Caco-2 (cell line): Measurements from ENCODE around the gene PRDM8. TPM values are rescaled to one million over a fixed set of nuclear protein-coding genes. Genes with fewer than 3 reads are reported as not detected.
"Not testable (repeated sequence)": the region's sequence is repeated elsewhere in the genome, so short reads cannot be mapped to it uniquely, and the experiment has no call there.

Source experiments
- BruUV-seq: library from RNA; stranded (reverse); fragments of 400-500 nt; replicated peaks from 2 replicates; lab custom pipeline; 2021; lab: Mats Ljungman, UMichigan
- CTCF ChIA-PET: fragments of 300-600 bp; sonication (Branson Sonifier 250); formaldehyde crosslinking; loops from one replicate; lab custom pipeline; 2022; ENCODE audit warnings: antibody characterized with exemption; lab: Charles Lee
- POLR2A ChIA-PET: fragments of 300-600 bp; sonication (Branson Sonifier 250); formaldehyde crosslinking; loops from one replicate; lab custom pipeline; 2022; ENCODE audit warnings: antibody characterized with exemption; lab: Charles Lee
- DNase-seq, 2 experiments: peaks; one replicate each; pipeline versions ENCODE4 v3.0.0 to v3.0.0-alpha.2; 2020 to 2022
- H3K27me3 ChIP-seq: replicated peaks from 2 replicates; pipeline ENCODE4 v1.6.0; 2011; ENCODE audit warnings: low read length; ENCODE audit not compliant: control insufficient read depth, insufficient read depth
- H3K36me3 ChIP-seq: 2 replicates; pipeline ENCODE4 v1.5.1; 2011; ENCODE audit warnings: low read length; ENCODE audit not compliant: control insufficient read depth, insufficient read depth
- H3K4me1 ChIP-seq: fragments of 250-450 bp; sonication (Bioruptor Pico); 2 replicates; pipeline ENCODE4 v1.5.1; 2020; ENCODE audit warnings: mild to moderate bottlenecking
- H3K4me3 ChIP-seq: 2 replicates; pipeline ENCODE4 v1.5.1; 2011; ENCODE audit warnings: low read depth, mild to moderate bottlenecking, control low read depth, low read length
- H3K9me3 ChIP-seq: fragments of 250-450 bp; sonication (Bioruptor Pico); 2 replicates; pipeline ENCODE4 v1.5.1; 2020; ENCODE audit warnings: mild to moderate bottlenecking, moderate library complexity
- H3K27ac Mint-ChIP-seq: one replicate; pipeline ENCODE4 v1.8.0; 2022; ENCODE audit warnings: mixed read lengths; ENCODE audit not compliant: unreplicated experiment
- H3K27me3 Mint-ChIP-seq: one replicate; pipeline ENCODE4 v1.8.0; 2022; ENCODE audit warnings: mixed read lengths; ENCODE audit not compliant: insufficient read depth, unreplicated experiment
- H3K36me3 Mint-ChIP-seq: one replicate; pipeline ENCODE4 v1.8.0; 2022; ENCODE audit warnings: mild to moderate bottlenecking, mixed read lengths; ENCODE audit not compliant: insufficient read depth, unreplicated experiment
- H3K4me1 Mint-ChIP-seq: one replicate; pipeline ENCODE4 v1.8.0; 2022; ENCODE audit warnings: low read depth, mixed read lengths; ENCODE audit not compliant: unreplicated experiment
- H3K4me3 Mint-ChIP-seq: one replicate; pipeline ENCODE4 v1.8.0; 2022; ENCODE audit warnings: mild to moderate bottlenecking, moderate library complexity, mixed read lengths; ENCODE audit not compliant: unreplicated experiment
- H3K9me3 Mint-ChIP-seq: one replicate; pipeline ENCODE4 v1.8.0; 2022; ENCODE audit warnings: mixed read lengths; ENCODE audit not compliant: unreplicated experiment
- CTCF ChIP-seq, 2 experiments: fragments of 200-600 bp in 1 of 2; IDR thresholded peaks; 1 replicate in 1 of 2; 2 replicates in 1 of 2; pipeline versions ENCODE4 v1.5.1 to v1.8.0; 2011 to 2022; ENCODE audit warnings: antibody characterized with exemption in 1 of 2, control low read depth in 1 of 2, inconsistent platforms in 1 of 2, low read depth in 1 of 2, low read length in 1 of 2, mild to moderate bottlenecking in 1 of 2, moderate library complexity in 1 of 2; ENCODE audit not compliant: insufficient read depth in 1 of 2, severe bottlenecking in 1 of 2, unreplicated experiment in 1 of 2
- intact Hi-C: fragments of 100-400 bp; cut with micrococcal nuclease; formaldehyde crosslinking; loops from one replicate; pipeline ENCODE4 v1.10.0; 2022; ENCODE audit not compliant: unreplicated experiment
- total RNA-seq: library from RNA; stranded (reverse); gene quantifications from 2 replicates; pipeline ENCODE4 v1.2.3, GENCODE V29; 2022

PRDM8 gene
- total RNA-seq, 1 experiment from 2014 or later: not detected

- no peaks in the 10 kb centered on the region for H3K36me3 ChIP-seq
- Mint-ChIP-seq H3K4me1 (no peaks in the 10 kb centered on the region), H3K36me3 (no peaks in the 10 kb centered on the region), H3K9me3 (no peaks in the 10 kb centered on the region), H3K27ac (no peak overlapping the region), H3K4me3 (no peak overlapping the region), H3K27me3 (no peaks in the 10 kb centered on the region)
- no peaks in the 10 kb centered on the region for H3K27me3 ChIP-seq
- H3K4me3 ChIP-seq: no peak overlapping the region
- H3K9me3 ChIP-seq: no peaks in the 10 kb centered on the region
- POLR2A ChIA-PET: no interaction called here
- TF ChIP-seq CTCF (IDR thresholded peaks at IDR 0.05; ENCODE audit: insufficient read depth in 1 of 2, low read depth in 1 of 2, low read length in 1 of 2, severe bottlenecking in 1 of 2, unreplicated experiment in 1 of 2): no peak
- intact Hi-C loops: no loop called here
- no peak for DNase-seq
- H3K4me1 ChIP-seq: no peaks in the 10 kb centered on the region
- CTCF ChIA-PET: no interaction called here
- BruUV-seq: no TSS peak
These were observed 25.1 kb upstream of the PRDM8 start for GRCh38 chr4:80172203-80172602.

- H3K4me3 Mint-ChIP-seq: no peak overlapping the region
- ChIA-PET CTCF (no interaction called here), POLR2A (no interaction called here)
- H3K36me3 Mint-ChIP-seq: no peaks in the 10 kb centered on the region
- Histone ChIP-seq H3K36me3 (no peaks in the 10 kb centered on the region), H3K27me3 (no peaks in the 10 kb centered on the region), H3K9me3 (no peaks in the 10 kb centered on the region), H3K4me1 (no peaks in the 10 kb centered on the region), H3K4me3 (no peak overlapping the region)
- intact Hi-C loops: no loop called here
- H3K27ac Mint-ChIP-seq: no peak overlapping the region
- no peaks in the 10 kb centered on the region for H3K4me1 Mint-ChIP-seq
- H3K27me3 Mint-ChIP-seq: no peaks in the 10 kb centered on the region
- H3K9me3 Mint-ChIP-seq: no peaks in the 10 kb centered on the region
- TF ChIP-seq CTCF (IDR thresholded peaks at IDR 0.05; ENCODE audit: insufficient read depth in 1 of 2, low read depth in 1 of 2, low read length in 1 of 2, severe bottlenecking in 1 of 2, unreplicated experiment in 1 of 2): no peak
- DNase-seq: no peak
- no TSS peak for BruUV-seq
These were observed 23.9 kb upstream of the PRDM8 start for GRCh38 chr4:80173401-80173800.

GRCh38 chr4:80173841-80174240, 23.5 kb upstream of the PRDM8 start:
- Histone ChIP-seq H3K9me3 (no peaks in the 10 kb centered on the region), H3K27me3 (no peaks in the 10 kb centered on the region), H3K4me1 (no peaks in the 10 kb centered on the region), H3K4me3 (no peak overlapping the region), H3K36me3 (no peaks in the 10 kb centered on the region)
- POLR2A ChIA-PET: no interaction called here
- Mint-ChIP-seq H3K36me3 (no peaks in the 10 kb centered on the region), H3K4me1 (no peaks in the 10 kb centered on the region), H3K4me3 (no peak overlapping the region), H3K9me3 (no peaks in the 10 kb centered on the region), H3K27me3 (no peaks in the 10 kb centered on the region), H3K27ac (no peak overlapping the region)
- BruUV-seq: no TSS peak
- no peak for DNase-seq
- intact Hi-C loops: no loop called here
- CTCF ChIA-PET: no interaction called here
- TF ChIP-seq CTCF (IDR thresholded peaks at IDR 0.05; ENCODE audit: insufficient read depth in 1 of 2, low read depth in 1 of 2, low read length in 1 of 2, severe bottlenecking in 1 of 2, unreplicated experiment in 1 of 2): no peak

- H3K27me3 ChIP-seq, H3K9me3 Mint-ChIP-seq, H3K4me3 Mint-ChIP-seq, DNase-seq, H3K9me3 ChIP-seq, H3K27me3 Mint-ChIP-seq, BruUV-seq, H3K4me3 ChIP-seq, POLR2A ChIA-PET, H3K27ac Mint-ChIP-seq, H3K36me3 ChIP-seq, CTCF ChIA-PET, H3K4me1 Mint-ChIP-seq, H3K4me1 ChIP-seq, intact Hi-C loops, H3K36me3 Mint-ChIP-seq: not testable (repeated sequence)
These were observed 19.5 kb upstream of the PRDM8 start for GRCh38 chr4:80177793-80178192.
